ENCODE data around the gene UVSSA. TPM values are rescaled to one million over a fixed set of nuclear protein-coding genes. Genes with fewer than 3 reads are reported as not detected.

The UVSSA gene
- total RNA-seq, 1 donor from 2014 or later: 32.4 TPM

DNA sequence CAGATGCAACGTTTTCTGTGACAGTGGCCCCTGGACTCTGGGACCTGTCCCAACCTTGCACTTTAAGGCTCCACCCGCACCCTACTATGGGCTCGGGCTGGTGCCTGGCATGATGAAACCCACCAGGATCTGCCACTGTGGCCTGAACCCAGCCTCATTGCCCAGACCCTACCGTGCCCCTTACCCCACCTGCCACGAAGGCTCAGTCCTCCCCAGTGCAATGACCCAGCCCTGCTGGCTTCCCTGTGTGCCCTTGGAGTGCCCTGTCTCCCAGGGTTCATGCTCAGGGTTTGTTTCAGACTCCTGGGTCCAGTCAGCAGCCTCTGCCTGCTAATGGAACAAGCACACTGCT, 3.1 kb downstream of the UVSSA start:
- TF ChIP-seq, protein P1, sequence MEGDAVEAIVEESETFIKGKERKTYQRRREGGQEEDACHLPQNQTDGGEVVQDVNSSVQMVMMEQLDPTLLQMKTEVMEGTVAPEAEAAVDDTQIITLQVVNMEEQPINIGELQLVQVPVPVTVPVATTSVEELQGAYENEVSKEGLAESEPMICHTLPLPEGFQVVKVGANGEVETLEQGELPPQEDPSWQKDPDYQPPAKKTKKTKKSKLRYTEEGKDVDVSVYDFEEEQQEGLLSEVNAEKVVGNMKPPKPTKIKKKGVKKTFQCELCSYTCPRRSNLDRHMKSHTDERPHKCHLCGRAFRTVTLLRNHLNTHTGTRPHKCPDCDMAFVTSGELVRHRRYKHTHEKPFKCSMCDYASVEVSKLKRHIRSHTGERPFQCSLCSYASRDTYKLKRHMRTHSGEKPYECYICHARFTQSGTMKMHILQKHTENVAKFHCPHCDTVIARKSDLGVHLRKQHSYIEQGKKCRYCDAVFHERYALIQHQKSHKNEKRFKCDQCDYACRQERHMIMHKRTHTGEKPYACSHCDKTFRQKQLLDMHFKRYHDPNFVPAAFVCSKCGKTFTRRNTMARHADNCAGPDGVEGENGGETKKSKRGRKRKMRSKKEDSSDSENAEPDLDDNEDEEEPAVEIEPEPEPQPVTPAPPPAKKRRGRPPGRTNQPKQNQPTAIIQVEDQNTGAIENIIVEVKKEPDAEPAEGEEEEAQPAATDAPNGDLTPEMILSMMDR (conservative IDR thresholded peaks at IDR 0.05): no peak
- Mint-ChIP-seq H3K4me3 (no peak overlapping the region), H3K4me1 (ENCODE audit: unreplicated experiment) (peaks cover 25% of the 10 kb centered on the region), H3K9me3 (no peaks in the 10 kb centered on the region), H3K27me3 (no peaks in the 10 kb centered on the region), H3K27ac (no peak overlapping the region), H3K36me3 (no peaks in the 10 kb centered on the region)
- no peak for DNase-seq (ENCODE audit: extremely low spot score, unreplicated experiment)

DNA sequence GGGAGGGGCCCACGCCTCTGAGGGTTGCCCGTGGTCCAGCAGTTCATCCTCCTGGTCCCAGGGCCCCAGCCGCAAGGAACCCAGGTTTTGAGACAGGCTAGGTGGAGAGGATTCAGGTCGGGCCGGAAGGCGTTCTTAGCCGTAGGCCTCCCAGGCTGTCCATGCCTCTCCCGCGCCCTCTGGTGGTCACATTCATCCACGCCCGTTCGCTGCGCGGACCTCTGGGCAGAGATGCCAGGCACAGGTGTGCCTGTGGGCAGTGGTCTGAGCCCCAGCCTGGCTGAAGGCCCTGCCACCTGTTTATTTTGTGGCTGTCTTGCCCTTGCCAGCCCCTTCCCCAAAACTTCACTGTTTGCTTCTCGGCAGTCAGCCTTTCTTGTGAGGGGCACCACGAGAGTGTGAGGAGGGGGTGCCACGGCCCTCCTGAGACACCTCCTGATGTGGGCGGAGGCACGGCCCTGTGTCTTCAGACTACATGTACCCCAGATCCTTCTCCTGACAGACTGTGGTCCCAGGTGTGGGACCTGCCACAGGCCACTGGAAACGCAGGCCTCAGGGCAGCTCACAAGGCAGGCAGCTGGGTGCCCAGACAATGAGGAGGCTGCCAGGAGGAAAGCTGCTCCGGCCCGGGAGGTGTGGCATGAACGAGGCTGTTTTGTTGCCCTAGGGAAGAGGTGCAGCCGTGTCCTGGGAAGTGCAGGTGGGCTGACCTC, 5.0 kb downstream of the UVSSA start:
- peak overlapping the region; percentile 62 for H3K27ac Mint-ChIP-seq

GRCh38 chr4:1352567-1352900, 5.5 kb downstream of the UVSSA start:
- Mint-ChIP-seq H3K27ac (peak overlapping the region; percentile 41), H3K36me3 (no peaks in the 10 kb centered on the region), H3K4me1 (ENCODE audit: unreplicated experiment) (peaks cover 24% of the 10 kb centered on the region), H3K4me3 (no peak overlapping the region), H3K27me3 (no peaks in the 10 kb centered on the region), H3K9me3 (no peaks in the 10 kb centered on the region)
- TF ChIP-seq, protein P1 (conservative IDR thresholded peaks at IDR 0.05): no peak
- no peak for DNase-seq (ENCODE audit: extremely low spot score, unreplicated experiment)

More for the DNA sequence above, 5.0 kb downstream of the UVSSA start:
- no peaks in the 10 kb centered on the region for H3K27me3 Mint-ChIP-seq
- peak; percentile 89 for DNase-seq (ENCODE audit: extremely low spot score, unreplicated experiment)
- TF ChIP-seq, protein P1 (conservative IDR thresholded peaks at IDR 0.05): peak; percentile 96
- no peaks in the 10 kb centered on the region for H3K36me3 Mint-ChIP-seq
- H3K4me1 Mint-ChIP-seq (ENCODE audit: unreplicated experiment): peaks cover 24% of the 10 kb centered on the region
- H3K4me3 Mint-ChIP-seq: no peak overlapping the region
- H3K9me3 Mint-ChIP-seq: no peaks in the 10 kb centered on the region

GRCh38 chr4:1353186-1354055, 6.4 kb downstream of the UVSSA start:
- Mint-ChIP-seq H3K27me3 (no peaks in the 10 kb centered on the region), H3K27ac (no peak overlapping the region), H3K4me3 (no peak overlapping the region), H3K4me1 (ENCODE audit: unreplicated experiment) (peaks cover 18% of the 10 kb centered on the region), H3K9me3 (no peaks in the 10 kb centered on the region), H3K36me3 (no peaks in the 10 kb centered on the region)
- TF ChIP-seq, protein P1 (conservative IDR thresholded peaks at IDR 0.05): no peak
- DNase-seq (ENCODE audit: extremely low spot score, unreplicated experiment): no peak

DNA sequence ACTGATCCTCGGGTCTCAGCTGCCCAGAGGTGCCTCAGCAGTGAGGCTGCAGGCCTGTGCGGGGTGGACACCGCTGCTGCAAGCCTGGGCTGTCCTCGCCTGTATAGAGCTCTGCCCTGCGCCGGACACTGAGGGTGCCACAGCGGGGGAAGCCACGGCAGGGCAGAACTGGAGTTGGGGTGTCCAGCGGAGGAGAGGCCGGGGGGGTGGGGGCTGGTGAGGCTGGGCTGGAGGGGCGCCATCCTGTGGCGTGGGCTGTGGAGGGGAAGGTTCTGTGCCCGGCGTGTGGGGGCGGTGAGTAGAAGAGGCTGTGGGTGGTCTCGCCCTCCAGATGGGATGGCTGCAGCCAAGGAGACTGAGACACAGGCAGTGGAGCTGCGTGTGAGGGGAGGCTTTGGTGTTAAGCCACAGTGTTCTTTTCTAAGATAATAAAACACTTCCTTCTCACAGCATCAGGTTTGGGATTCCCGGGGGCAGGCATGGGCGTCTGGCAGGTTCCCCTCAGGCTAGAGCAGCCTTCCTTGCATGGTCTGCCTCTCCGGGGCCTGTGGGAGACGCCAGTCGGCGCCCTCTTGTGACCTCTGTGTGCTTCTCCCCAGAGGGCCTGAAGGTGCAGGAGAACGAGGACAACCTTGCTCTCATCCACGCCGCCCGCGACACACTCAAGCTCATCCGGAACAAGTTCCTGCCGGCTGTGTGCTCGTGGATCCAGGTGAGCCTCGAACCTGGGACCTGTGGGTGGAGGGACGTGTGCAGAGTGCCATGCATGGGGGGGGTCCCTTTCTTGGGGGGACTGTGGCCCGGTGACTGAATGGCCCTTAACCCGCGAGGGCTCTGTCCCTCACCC, 7.4 kb downstream of the UVSSA start:
- peaks cover 8% of the 10 kb centered on the region for H3K4me1 Mint-ChIP-seq (ENCODE audit: unreplicated experiment)
- no peak overlapping the region for H3K27ac Mint-ChIP-seq

More for the DNA sequence above, 7.4 kb downstream of the UVSSA start:
- TF ChIP-seq, protein P1 (conservative IDR thresholded peaks at IDR 0.05): no peak
- Mint-ChIP-seq H3K36me3 (no peaks in the 10 kb centered on the region), H3K9me3 (no peaks in the 10 kb centered on the region), H3K27me3 (no peaks in the 10 kb centered on the region), H3K4me3 (no peak overlapping the region)
- no peak for DNase-seq (ENCODE audit: extremely low spot score, unreplicated experiment)

Data from type B pancreatic cell (in vitro differentiated cells).